RWPE2 (cell line): ENCODE results near the gene C11orf21.
A peak's percentile ranks its signal among the peaks of the same experiment; 100 is the strongest.
"Not testable (repeated sequence)": the region's sequence is repeated elsewhere in the genome, so short reads cannot be mapped to it uniquely, and the experiment has no call there.

Experiments
- ATAC-seq: fragments of 200-7000 bp; cut with Tn5 transposase; 3 replicates; pipeline ENCODE4 v1.9.1; 2021; ENCODE audit warnings: low read depth
- DNase-seq: peaks from one replicate; pipeline ENCODE4 v3.0.0-alpha.2; 2020; ENCODE audit warnings: low spot score
- H3K27ac ChIP-seq: fragments of 450-650 bp; 2 replicates; pipeline ENCODE4 v1.5.1; 2017; ENCODE audit warnings: mild to moderate bottlenecking; ENCODE audit not compliant: poor library complexity, severe bottlenecking
- H3K27me3 ChIP-seq: fragments of 250-450 bp; sonication (Bioruptor Pico); 2 replicates; pipeline ENCODE4 v1.5.1; 2021; ENCODE audit warnings: mild to moderate bottlenecking, moderate library complexity; ENCODE audit not compliant: insufficient read depth, poor library complexity, severe bottlenecking
- H3K36me3 ChIP-seq: fragments of 250-450 bp; sonication (Bioruptor Pico); 2 replicates; pipeline ENCODE4 v1.5.1; 2020; ENCODE audit warnings: low read depth, mild to moderate bottlenecking, moderate library complexity
- H3K4me1 ChIP-seq: fragments of 250-450 bp; sonication (Bioruptor Pico); 2 replicates; pipeline ENCODE4 v1.5.1; 2021; ENCODE audit warnings: mild to moderate bottlenecking, moderate library complexity; ENCODE audit not compliant: insufficient read depth, poor library complexity, severe bottlenecking
- H3K4me3 ChIP-seq: fragments of 250-450 bp; sonication (Bioruptor Pico); 2 replicates; pipeline ENCODE4 v1.5.1; 2021; ENCODE audit warnings: mild to moderate bottlenecking, moderate library complexity; ENCODE audit not compliant: severe bottlenecking
- H3K9me3 ChIP-seq: fragments of 250-450 bp; sonication (Bioruptor Pico); 2 replicates; pipeline ENCODE4 v1.5.1; 2021; ENCODE audit warnings: mild to moderate bottlenecking, moderate library complexity; ENCODE audit not compliant: severe bottlenecking
- CTCF ChIP-seq: fragments of 450-650 bp; IDR thresholded peaks from one replicate; pipeline ENCODE4 v1.5.1; 2017; ENCODE audit warnings: mild to moderate bottlenecking, moderate library complexity; ENCODE audit not compliant: poor library complexity, severe bottlenecking

C11orf21 gene

GRCh38 chr11:2293531-2293971, 8.2 kb downstream of the C11orf21 start:
- H3K4me3 ChIP-seq: no peak overlapping the region
- DNase-seq: no peak
- no peaks in the 10 kb centered on the region for H3K27me3 ChIP-seq
- no peak for ATAC-seq
- H3K27ac ChIP-seq: no peak overlapping the region
- H3K9me3 ChIP-seq: no peaks in the 10 kb centered on the region
- H3K36me3 ChIP-seq: no peaks in the 10 kb centered on the region
- no peaks in the 10 kb centered on the region for H3K4me1 ChIP-seq
- TF ChIP-seq CTCF: no peak

- ATAC-seq (peak; percentile 35; the same call in 2 of the 3 replicates), DNase-seq (no peak)
- TF ChIP-seq CTCF: no peak
These were observed 11.3 kb downstream of the C11orf21 start for GRCh38 chr11:2290351-2290841.

GRCh38 chr11:2289859-2290258, 11.9 kb downstream of the C11orf21 start:
- no peaks in the 10 kb centered on the region for H3K4me1 ChIP-seq
- H3K27ac ChIP-seq: no peak overlapping the region
- H3K36me3 ChIP-seq: no peaks in the 10 kb centered on the region
- no peak overlapping the region for H3K4me3 ChIP-seq
- no peaks in the 10 kb centered on the region for H3K9me3 ChIP-seq
- DNase-seq: no peak
- no peak for TF ChIP-seq CTCF
- no peaks in the 10 kb centered on the region for H3K27me3 ChIP-seq
- no peak for ATAC-seq

More at GRCh38 chr11:2290351-2290841, 11.3 kb downstream of the C11orf21 start:
- Histone ChIP-seq H3K4me3 (no peak overlapping the region), H3K36me3 (no peaks in the 10 kb centered on the region), H3K9me3 (no peaks in the 10 kb centered on the region), H3K27me3 (no peaks in the 10 kb centered on the region), H3K27ac (no peak overlapping the region), H3K4me1 (no peaks in the 10 kb centered on the region)

GRCh38 chr11:2289350-2289749, 12.4 kb downstream of the C11orf21 start:
- ATAC-seq (no peak), DNase-seq (no peak)
- H3K4me1 ChIP-seq: no peaks in the 10 kb centered on the region
- TF ChIP-seq CTCF: no peak
- no peak overlapping the region for H3K27ac ChIP-seq
- H3K27me3 ChIP-seq: no peaks in the 10 kb centered on the region
- H3K9me3 ChIP-seq: no peaks in the 10 kb centered on the region
- no peak overlapping the region for H3K4me3 ChIP-seq
- no peaks in the 10 kb centered on the region for H3K36me3 ChIP-seq

GRCh38 chr11:2287091-2287490, 14.6 kb downstream of the C11orf21 start:
- peaks cover 4% of the 10 kb centered on the region for H3K27me3 ChIP-seq

GRCh38 chr11:2286350-2286749, 15.4 kb downstream of the C11orf21 start:
- not testable (repeated sequence) for H3K4me1 ChIP-seq, DNase-seq, H3K4me3 ChIP-seq, H3K36me3 ChIP-seq, ATAC-seq, H3K27ac ChIP-seq, H3K9me3 ChIP-seq
- peaks cover 11% of the 10 kb centered on the region for H3K27me3 ChIP-seq

More at GRCh38 chr11:2287091-2287490, 14.6 kb downstream of the C11orf21 start:
- no peak overlapping the region for H3K27ac ChIP-seq
- no peaks in the 10 kb centered on the region for H3K36me3 ChIP-seq
- H3K9me3 ChIP-seq: no peaks in the 10 kb centered on the region
- no peak overlapping the region for H3K4me3 ChIP-seq
- TF ChIP-seq CTCF: no peak
- ATAC-seq: no peak
- DNase-seq: peak; percentile 52
- H3K4me1 ChIP-seq: no peaks in the 10 kb centered on the region
